ENCODE results near the gene CACNA1G.

DNA sequence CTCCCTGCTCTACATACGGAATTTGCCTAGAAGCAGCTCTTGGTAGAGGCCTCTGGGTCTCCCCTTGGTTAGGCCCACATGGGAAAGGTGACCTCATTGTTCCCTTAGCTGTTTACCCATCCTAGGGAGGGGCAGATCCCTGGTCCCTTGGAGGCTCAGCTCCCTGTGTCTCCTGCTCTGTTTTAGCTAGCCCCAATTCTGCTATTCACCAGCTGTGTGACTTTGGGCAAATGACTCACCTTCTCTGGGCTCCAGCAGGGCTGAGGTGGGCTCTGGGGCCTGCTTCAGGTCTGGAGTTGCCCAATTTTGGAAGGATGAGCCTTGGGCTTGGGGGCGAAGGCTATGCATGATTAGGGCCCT, 78.1 kb downstream of the CACNA1G start:
- TF ChIP-seq, protein P1, sequence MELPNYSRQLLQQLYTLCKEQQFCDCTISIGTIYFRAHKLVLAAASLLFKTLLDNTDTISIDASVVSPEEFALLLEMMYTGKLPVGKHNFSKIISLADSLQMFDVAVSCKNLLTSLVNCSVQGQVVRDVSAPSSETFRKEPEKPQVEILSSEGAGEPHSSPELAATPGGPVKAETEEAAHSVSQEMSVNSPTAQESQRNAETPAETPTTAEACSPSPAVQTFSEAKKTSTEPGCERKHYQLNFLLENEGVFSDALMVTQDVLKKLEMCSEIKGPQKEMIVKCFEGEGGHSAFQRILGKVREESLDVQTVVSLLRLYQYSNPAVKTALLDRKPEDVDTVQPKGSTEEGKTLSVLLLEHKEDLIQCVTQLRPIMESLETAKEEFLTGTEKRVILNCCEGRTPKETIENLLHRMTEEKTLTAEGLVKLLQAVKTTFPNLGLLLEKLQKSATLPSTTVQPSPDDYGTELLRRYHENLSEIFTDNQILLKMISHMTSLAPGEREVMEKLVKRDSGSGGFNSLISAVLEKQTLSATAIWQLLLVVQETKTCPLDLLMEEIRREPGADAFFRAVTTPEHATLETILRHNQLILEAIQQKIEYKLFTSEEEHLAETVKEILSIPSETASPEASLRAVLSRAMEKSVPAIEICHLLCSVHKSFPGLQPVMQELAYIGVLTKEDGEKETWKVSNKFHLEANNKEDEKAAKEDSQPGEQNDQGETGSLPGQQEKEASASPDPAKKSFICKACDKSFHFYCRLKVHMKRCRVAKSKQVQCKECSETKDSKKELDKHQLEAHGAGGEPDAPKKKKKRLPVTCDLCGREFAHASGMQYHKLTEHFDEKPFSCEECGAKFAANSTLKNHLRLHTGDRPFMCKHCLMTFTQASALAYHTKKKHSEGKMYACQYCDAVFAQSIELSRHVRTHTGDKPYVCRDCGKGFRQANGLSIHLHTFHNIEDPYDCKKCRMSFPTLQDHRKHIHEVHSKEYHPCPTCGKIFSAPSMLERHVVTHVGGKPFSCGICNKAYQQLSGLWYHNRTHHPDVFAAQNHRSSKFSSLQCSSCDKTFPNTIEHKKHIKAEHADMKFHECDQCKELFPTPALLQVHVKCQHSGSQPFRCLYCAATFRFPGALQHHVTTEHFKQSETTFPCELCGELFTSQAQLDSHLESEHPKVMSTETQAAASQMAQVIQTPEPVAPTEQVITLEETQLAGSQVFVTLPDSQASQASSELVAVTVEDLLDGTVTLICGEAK (IDR thresholded peaks at IDR 0.05), result no peak
- TF ChIP-seq, protein P1 (CRISPR knock-in tag; IDR thresholded peaks at IDR 0.05), result no peak
- TF ChIP-seq TAF1 (IDR thresholded peaks at IDR 0.05; ENCODE audit: control insufficient read depth, extremely low read depth, insufficient read depth, low read length, severe bottlenecking) (no peak), NFYB (IDR thresholded peaks at IDR 0.05; ENCODE audit: extremely low read depth, insufficient read length) (no peak), TEAD4 (IDR thresholded peaks at IDR 0.05; ENCODE audit: low read length) (no peak), TEAD4 (CRISPR knock-in tag; IDR thresholded peaks at IDR 0.05; ENCODE audit: borderline replicate concordance) (no peak), HDAC6 (IDR thresholded peaks at IDR 0.05; ENCODE audit: low read depth, low read length) (no peak), FOXM1 (IDR thresholded peaks at IDR 0.05; ENCODE audit: low read depth) (no peak), FOXM1 (CRISPR knock-in tag; IDR thresholded peaks at IDR 0.05; ENCODE audit: low read depth) (no peak), KLF6 (CRISPR knock-in tag; IDR thresholded peaks at IDR 0.05; ENCODE audit: borderline replicate concordance) (no peak)
